IMR-90 (cell line): ENCODE measurements around the gene PACSIN3.

Experiments
- CTCF ChIP-seq: conservative IDR thresholded peaks from 2 replicates; pipeline ENCODE4 v1.5.1; 2012; ENCODE audit warnings: mild to moderate bottlenecking, low read depth, low read length, improper control_type of control experiment
- ELK1 ChIP-seq: fragments of 150-350 bp; IDR thresholded peaks from 2 replicates; pipeline ENCODE4 v1.6.1; 2016; ENCODE audit warnings: low read depth, mild to moderate bottlenecking, low read length, moderate library complexity, borderline replicate concordance
- POLR2A ChIP-seq: IDR thresholded peaks from 2 replicates; pipeline ENCODE4 v1.6.1; 2012; ENCODE audit warnings: mild to moderate bottlenecking, low read depth, low read length
- RAD21 ChIP-seq: IDR thresholded peaks from 2 replicates; pipeline ENCODE4 v1.6.1; 2012; ENCODE audit warnings: low read length, improper control_type of control experiment

GRCh38 chr11:47139878-47140277, 46.4 kb downstream of the PACSIN3 start:
- TF ChIP-seq CTCF (no peak), RAD21 (no peak), POLR2A (no peak), ELK1 (no peak)
